GM21423 (cell line): Measurements from ENCODE around the gene SYTL4.

ENCODE experiments used
- ATAC-seq: cut with Tn5 transposase; IDR thresholded peaks from one replicate; pipeline ENCODE4 v1.9.1; 2021; ENCODE audit warnings: mild to moderate bottlenecking, moderate library complexity; ENCODE audit not compliant: unreplicated experiment

SYTL4 gene

GRCh38 chrX:100649550-100650356 is 82.2 kb downstream of the SYTL4 start:
- no peak for ATAC-seq

- no peak for ATAC-seq
Observed at GRCh38 chrX:100648458-100649417, 83.2 kb downstream of the SYTL4 start.

GRCh38 chrX:100647739-100648138 is 84.2 kb downstream of the SYTL4 start:
- no peak for ATAC-seq

GRCh38 chrX:100647095-100647494 is 84.8 kb downstream of the SYTL4 start:
- ATAC-seq = no peak

GRCh38 chrX:100645106-100645505 is 86.8 kb downstream of the SYTL4 start:
- no peak for ATAC-seq

GRCh38 chrX:100643956-100644860 is 87.7 kb downstream of the SYTL4 start, which contains the start of gene SRPX2:
Gene SRPX2 (plus strand): TSS chrX:100644199. CDS start chrX:100646323, 2,124 bp downstream.
- no peak for ATAC-seq

- ATAC-seq = no peak
Observed at GRCh38 chrX:100643212-100643611, 88.7 kb downstream of the SYTL4 start.

GRCh38 chrX:100642290-100642689 is 89.6 kb downstream of the SYTL4 start:
- no peak for ATAC-seq

GRCh38 chrX:100636321-100636991 is 95.5 kb downstream of the SYTL4 start, which contains the start of gene TSPAN6:
Gene TSPAN6 (minus strand): TSS chrX:100636806. CDS start chrX:100636694, 112 bp downstream.
- ATAC-seq = peak; percentile 98

GRCh38 chrX:100635989-100636320 is 96.0 kb downstream of the SYTL4 start:
- ATAC-seq = no peak

- ATAC-seq = no peak
Observed at GRCh38 chrX:100635040-100635439, 96.9 kb downstream of the SYTL4 start.

GRCh38 chrX:100625985-100626491 is 105.9 kb downstream of the SYTL4 start:
- peak; percentile 95 for ATAC-seq
